Gastrocnemius medialis (tissue), 4 donors: ENCODE results near the gene GLOD4. TPM values are rescaled to one million over a fixed set of nuclear protein-coding genes. Genes with fewer than 3 reads are reported as not detected.

Experiments
- ATAC-seq, 2 donors: fragments of 150-250 bp; one replicate each; pipeline ENCODE4 v1.9.1; 2016
- DNase-seq, 2 donors: peaks; one replicate each; pipeline ENCODE4 v3.0.0-alpha.2; 2019
- H3K27ac ChIP-seq, 4 donors: fragments of 200-600 bp; sonication (generic); 1 replicate in 1 of 4; 2 replicates in 3 of 4; pipeline ENCODE4 v1.5.1; 2016 to 2018; ENCODE audit warnings: mild to moderate bottlenecking in 2 of 4, moderate library complexity in 1 of 4
- H3K27me3 ChIP-seq, 3 donors: fragments of 200-600 bp; sonication (generic) in 2 of 3; 1 replicate in 1 of 3; 2 replicates in 2 of 3; pipeline versions ENCODE4 v1.5.1 to v1.6.0; 2016 to 2019; ENCODE audit warnings: mild to moderate bottlenecking in 1 of 3, moderate library complexity in 1 of 3
- H3K36me3 ChIP-seq, 2 donors: fragments of 200-600 bp; sonication (generic) in 1 of 2; one replicate each; pipeline ENCODE4 v1.5.1; 2017 to 2018
- H3K4me1 ChIP-seq, 2 donors: fragments of 200-600 bp; sonication (generic) in 1 of 2; one replicate each; pipeline ENCODE4 v1.5.1; 2016 to 2017; ENCODE audit warnings: mild to moderate bottlenecking in 2 of 2
- H3K4me3 ChIP-seq, 4 donors: fragments of 200-600 bp; sonication (generic) in 3 of 4; 1 replicate in 1 of 4; 2 replicates in 3 of 4; pipeline ENCODE4 v1.5.1; 2016 to 2019; ENCODE audit warnings: mild to moderate bottlenecking in 2 of 4
- H3K9me3 ChIP-seq, 3 donors: fragments of 200-600 bp; sonication (generic) in 2 of 3; 1 replicate in 1 of 3; 2 replicates in 2 of 3; pipeline ENCODE4 v1.5.1; 2016 to 2019
- CTCF ChIP-seq, 5 experiments: fragments of 450-650 bp in 3 of 5; fragments of 200-600 bp in 2 of 5; sonication (generic) in 2 of 5; IDR thresholded peaks in 4 of 5; conservative IDR thresholded peaks in 1 of 5; 1 replicate in 4 of 5; 2 replicates in 1 of 5; pipeline ENCODE4 v1.5.1; 2016 to 2019; ENCODE audit warnings: antibody characterized with exemption in 5 of 5, mild to moderate bottlenecking in 3 of 5, moderate library complexity in 3 of 5
- POLR2A ChIP-seq, 2 donors: fragments of 450-650 bp; IDR thresholded peaks; one replicate each; pipeline ENCODE4 v1.6.1; 2017; ENCODE audit warnings: antibody characterized with exemption in 2 of 2, mild to moderate bottlenecking in 2 of 2, moderate library complexity in 2 of 2
- in situ Hi-C, 4 donors: fragments of 200-750 bp; cut with MboI; loops; one replicate each; pipeline versions ENCODE4 v1.15.0 to v1.8.0; 2017; ENCODE audit warnings: low sequenced_read_pairs in 4 of 4
- intact Hi-C: fragments of 100-400 bp; cut with DNase I; formaldehyde crosslinking; loops from one replicate; pipeline ENCODE4 v1.15.1; 2023; ENCODE audit warnings: low total_unique reads
- total RNA-seq, 4 donors: library from RNA; depleted of rRNA; stranded (reverse); fragments of >200 nt; gene quantifications; one replicate each; pipeline versions ENCODE4 v1.1.0 to v1.2.3, GENCODE V29; 2016

GLOD4 gene
- total RNA-seq, 4 donors from 2014 or later = 17.6 to 38.1 (median 22.8) TPM

DNA sequence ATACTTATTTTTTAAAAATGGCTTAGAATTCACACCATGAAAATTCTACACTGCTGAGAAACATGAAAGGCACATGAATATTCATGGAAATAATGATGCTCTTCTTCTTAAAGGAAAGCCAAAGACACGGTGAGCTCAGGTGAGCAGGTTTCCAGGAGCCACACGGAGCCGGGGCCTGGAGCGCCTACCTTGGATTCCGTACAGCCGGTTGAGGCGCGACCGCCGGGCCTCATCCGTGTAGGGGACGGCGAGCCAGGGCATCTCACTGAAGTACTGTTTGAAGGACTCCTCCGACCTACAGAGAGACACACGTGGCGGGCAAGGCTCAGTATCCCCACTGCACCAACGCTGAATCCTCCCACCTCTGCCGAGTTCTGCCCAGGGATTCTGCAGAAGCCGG lies 37.2 kb upstream of the GLOD4 start:
- peaks cover 0 to 35% of the 10 kb centered on the region in 2 donors for H3K36me3 ChIP-seq
- DNase-seq = no peak
- no peaks in the 10 kb centered on the region for H3K27me3 ChIP-seq
- TF ChIP-seq CTCF (IDR thresholded peaks at IDR 0.05 in 4 of 5, conservative IDR thresholded peaks at IDR 0.05 in 1 of 5) (no peak), POLR2A (IDR thresholded peaks at IDR 0.05) (no peak)
- intact Hi-C loops = no loop called here
- H3K4me1 ChIP-seq = peaks cover 4 to 5% of the 10 kb centered on the region in 2 donors
- no peaks in the 10 kb centered on the region for H3K9me3 ChIP-seq
- no peak overlapping the region for H3K4me3 ChIP-seq
- no peak overlapping the region for H3K27ac ChIP-seq
- no peak for ATAC-seq
- in situ Hi-C loops = no loop called here

DNA sequence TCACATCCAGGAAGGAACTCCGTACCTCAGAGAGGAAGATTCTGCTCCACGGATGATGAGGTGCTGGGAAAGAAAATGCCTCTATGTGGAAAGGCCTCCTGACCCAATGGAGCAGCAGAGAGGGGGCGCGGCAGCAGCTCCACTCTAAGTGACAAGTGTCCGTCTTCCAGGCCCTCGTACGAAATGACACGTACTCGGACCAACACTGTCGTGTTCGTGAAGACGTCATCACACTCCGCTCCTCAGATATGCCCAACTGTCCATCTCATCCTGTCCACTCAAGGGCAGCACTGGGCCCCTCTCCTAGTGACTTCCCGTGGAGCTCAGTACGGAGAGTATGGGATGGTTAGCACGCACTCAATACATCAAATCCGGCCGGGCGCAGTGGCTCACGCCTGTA lies 32.3 kb upstream of the GLOD4 start:
- Histone ChIP-seq H3K36me3 (peaks cover 0 to 12% of the 10 kb centered on the region in 2 donors), H3K27ac (peak overlapping the region; percentile 85 to 89 (median 86)), H3K4me1 (peaks cover 5 to 9% of the 10 kb centered on the region in 2 donors), H3K27me3 (no peaks in the 10 kb centered on the region), H3K4me3 (no peak overlapping the region), H3K9me3 (no peaks in the 10 kb centered on the region)
- ATAC-seq (peak; percentile 20 to 37), DNase-seq (no peak)
- no peak for TF ChIP-seq CTCF (IDR thresholded peaks at IDR 0.05 in 4 of 5, conservative IDR thresholded peaks at IDR 0.05 in 1 of 5)
- no peak for TF ChIP-seq POLR2A (IDR thresholded peaks at IDR 0.05)
- intact Hi-C loops = loop anchor here (5.0 kb wide), 1 partner anchor 88 kb away; no protein-coding TSS in a partner anchor
- in situ Hi-C loops = no loop called here

DNA sequence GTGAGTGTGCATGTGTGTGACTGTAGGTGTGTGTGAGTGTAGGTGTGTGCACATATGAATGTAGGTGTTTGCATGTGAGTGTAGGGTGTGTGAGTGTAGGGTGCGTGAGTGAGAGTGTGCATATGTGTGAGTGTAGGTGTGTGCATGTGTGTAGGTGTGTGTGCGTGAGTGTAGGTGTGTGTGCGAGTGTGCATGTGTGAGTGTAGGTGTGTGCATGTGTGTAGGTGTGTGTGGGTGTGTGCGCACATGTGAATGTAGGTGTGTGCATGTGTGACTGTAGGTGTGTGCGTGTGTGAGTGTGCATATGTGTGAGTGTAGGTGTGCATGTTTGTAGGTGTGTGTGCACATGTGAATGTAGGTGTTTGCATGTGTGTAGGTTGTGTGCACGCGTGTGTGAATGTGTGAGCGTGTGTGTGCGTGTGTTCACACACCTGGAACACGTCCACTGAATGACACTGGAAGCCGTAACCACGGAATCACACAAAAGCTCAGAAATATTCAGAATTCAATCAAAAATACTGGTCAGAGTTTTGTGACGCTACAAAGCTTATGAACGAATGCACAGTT lies 30.6 kb upstream of the GLOD4 start:
- in situ Hi-C loops (no loop called here), intact Hi-C loops (loop anchor here (1.0 to 5.0 kb wide), 2 partner anchors 57 to 90 kb away; no protein-coding TSS in a partner anchor)
- ATAC-seq = no peak
- H3K9me3 ChIP-seq = no peaks in the 10 kb centered on the region
- no peak overlapping the region for H3K4me3 ChIP-seq
- peaks cover 0 to 6% of the 10 kb centered on the region in 2 donors for H3K36me3 ChIP-seq
- DNase-seq = no peak
- TF ChIP-seq CTCF (IDR thresholded peaks at IDR 0.05 in 4 of 5, conservative IDR thresholded peaks at IDR 0.05 in 1 of 5) (no peak), POLR2A (IDR thresholded peaks at IDR 0.05) (no peak)
- H3K27me3 ChIP-seq = no peaks in the 10 kb centered on the region
- H3K27ac ChIP-seq = peak overlapping the region; percentile 85 to 89 (median 86)
- peaks cover 5 to 9% of the 10 kb centered on the region in 2 donors for H3K4me1 ChIP-seq

- H3K36me3 ChIP-seq = peaks cover 0 to 6% of the 10 kb centered on the region in 2 donors
Observed at GRCh38 chr17:811051-811784, 29.1 kb upstream of the GLOD4 start.

More at GRCh38 chr17:811051-811784, 29.1 kb upstream of the GLOD4 start:
- no peak for DNase-seq
- Histone ChIP-seq H3K9me3 (no peaks in the 10 kb centered on the region), H3K27ac (no peak overlapping the region), H3K27me3 (no peaks in the 10 kb centered on the region), H3K4me1 (peaks cover 5 to 9% of the 10 kb centered on the region in 2 donors), H3K4me3 (no peak overlapping the region)
- intact Hi-C loops = loop anchor here (5.0 kb wide), 1 partner anchor 91 kb away; no protein-coding TSS in a partner anchor
- TF ChIP-seq POLR2A (IDR thresholded peaks at IDR 0.05) (no peak), CTCF (IDR thresholded peaks at IDR 0.05 in 4 of 5, conservative IDR thresholded peaks at IDR 0.05 in 1 of 5) (no peak)
- no peak for ATAC-seq
- in situ Hi-C loops = no loop called here
